Neuronal stem cell (in vitro differentiated cells): ENCODE results near the gene ARSG.

Experiments used
- DNase-seq: peaks from one replicate; pipeline ENCODE4 v3.0.0-alpha.2; 2013; ENCODE audit warnings: low spot score
- H2AFZ ChIP-seq: one replicate; pipeline ENCODE4 v1.6.1; 2013; ENCODE audit warnings: mild to moderate bottlenecking, low read length, inconsistent platforms
- H2AK5ac ChIP-seq: 2 replicates; pipeline ENCODE4 v1.6.1; 2013; ENCODE audit warnings: low read depth, mild to moderate bottlenecking, inconsistent platforms, low read length, moderate library complexity, mixed read lengths
- H2BK120ac ChIP-seq: 2 replicates; pipeline ENCODE4 v1.6.1; 2013; ENCODE audit warnings: low read depth, mild to moderate bottlenecking, inconsistent platforms, low read length, moderate library complexity, mixed read lengths
- H2BK12ac ChIP-seq: one replicate; pipeline ENCODE4 v1.6.1; 2013; ENCODE audit warnings: low read length, inconsistent platforms
- H2BK15ac ChIP-seq: 2 replicates; pipeline ENCODE4 v1.6.1; 2013; ENCODE audit warnings: mild to moderate bottlenecking, low read length, inconsistent platforms, mixed read lengths
- H2BK5ac ChIP-seq: one replicate; pipeline ENCODE4 v1.6.1; 2013; ENCODE audit warnings: inconsistent platforms, mild to moderate bottlenecking, low read length, moderate library complexity
- H3K14ac ChIP-seq: one replicate; pipeline ENCODE4 v1.6.1; 2013; ENCODE audit warnings: low read length, inconsistent platforms
- H3K18ac ChIP-seq: 2 replicates; pipeline ENCODE4 v1.6.1; 2013; ENCODE audit warnings: low read length, inconsistent platforms
- H3K23ac ChIP-seq: 2 replicates; pipeline ENCODE4 v1.6.1; 2013; ENCODE audit warnings: low read depth, mild to moderate bottlenecking, mixed read lengths, low read length, inconsistent platforms; ENCODE audit not compliant: poor library complexity
- H3K27ac ChIP-seq: replicated peaks from 3 replicates; pipeline ENCODE4 v1.5.1; 2013; ENCODE audit warnings: low read length, inconsistent platforms
- H3K27me3 ChIP-seq, 3 experiments: 2 replicates each; pipeline ENCODE4 v1.6.1; 2013; ENCODE audit warnings: low read length in 3 of 3, mild to moderate bottlenecking in 2 of 3, inconsistent platforms in 1 of 3, low read depth in 1 of 3, mixed read lengths in 1 of 3, moderate library complexity in 1 of 3; ENCODE audit not compliant: control insufficient read depth in 3 of 3, insufficient read depth in 3 of 3
- H3K36me3 ChIP-seq, 2 donors: replicated peaks in 1 of 2; 2 replicates each; pipeline ENCODE4 v1.6.1; 2013; ENCODE audit warnings: low read length in 2 of 2; ENCODE audit not compliant: control insufficient read depth in 2 of 2, insufficient read depth in 2 of 2
- H3K4ac ChIP-seq: 2 replicates; pipeline ENCODE4 v1.6.1; 2013; ENCODE audit warnings: inconsistent platforms, mild to moderate bottlenecking, low read length, moderate library complexity
- H3K4me1 ChIP-seq, 2 donors: 1 replicate in 1 of 2; 2 replicates in 1 of 2; pipeline ENCODE4 v1.6.1; 2013; ENCODE audit warnings: low read length in 2 of 2, low read depth in 1 of 2; ENCODE audit not compliant: control insufficient read depth in 2 of 2, insufficient read depth in 1 of 2
- H3K4me2 ChIP-seq: one replicate; pipeline ENCODE4 v1.6.1; 2013; ENCODE audit warnings: mild to moderate bottlenecking, low read length, inconsistent platforms; ENCODE audit not compliant: insufficient read depth, poor library complexity, severe bottlenecking
- H3K4me3 ChIP-seq, 2 donors: 2 replicates each; pipeline ENCODE4 v1.5.1; 2013; ENCODE audit warnings: low read length in 2 of 2, mild to moderate bottlenecking in 2 of 2, inconsistent platforms in 1 of 2, moderate library complexity in 1 of 2
- H3K79me1 ChIP-seq: one replicate; pipeline ENCODE4 v1.6.1; 2013; ENCODE audit warnings: low read depth, mild to moderate bottlenecking, inconsistent platforms, low read length, moderate library complexity
- H3K9ac ChIP-seq: one replicate; pipeline ENCODE4 v1.6.1; 2013; ENCODE audit warnings: mild to moderate bottlenecking, low read depth, low read length, inconsistent platforms; ENCODE audit not compliant: poor library complexity
- H3K9me3 ChIP-seq, 2 donors: replicated peaks in 1 of 2; 2 replicates each; pipeline versions ENCODE3 to v1.6.1; 2013; ENCODE audit warnings: low read length in 2 of 2, mild to moderate bottlenecking in 2 of 2, inconsistent platforms in 1 of 2, low read depth in 1 of 2, mixed read lengths in 1 of 2, moderate library complexity in 1 of 2; ENCODE audit not compliant: control insufficient read depth in 2 of 2, insufficient read depth in 1 of 2
- H4K8ac ChIP-seq: one replicate; pipeline ENCODE4 v1.6.1; 2013; ENCODE audit warnings: low read depth, mild to moderate bottlenecking, inconsistent platforms, low read length, moderate library complexity
- H4K91ac ChIP-seq: one replicate; pipeline ENCODE4 v1.6.1; 2013; ENCODE audit warnings: low read length, low read depth, mild to moderate bottlenecking, inconsistent platforms; ENCODE audit not compliant: poor library complexity
- WGBS, 2 donors: extraction: QIAGEN DNeasy Blood & Tissue Kit; methylation state at CpG; one replicate each; pipeline ENCODE4 v1.1.7; 2013; ENCODE audit warnings: missing lambda C conversion rate in 2 of 2, mixed read lengths in 1 of 2; ENCODE audit not compliant: insufficient read length in 2 of 2, insufficient replicate concordance in 1 of 2; ENCODE audit errors: extremely low coverage in 2 of 2; 5-methylcytosine and 5-hydroxymethylcytosine counted together

The ARSG gene

DNA sequence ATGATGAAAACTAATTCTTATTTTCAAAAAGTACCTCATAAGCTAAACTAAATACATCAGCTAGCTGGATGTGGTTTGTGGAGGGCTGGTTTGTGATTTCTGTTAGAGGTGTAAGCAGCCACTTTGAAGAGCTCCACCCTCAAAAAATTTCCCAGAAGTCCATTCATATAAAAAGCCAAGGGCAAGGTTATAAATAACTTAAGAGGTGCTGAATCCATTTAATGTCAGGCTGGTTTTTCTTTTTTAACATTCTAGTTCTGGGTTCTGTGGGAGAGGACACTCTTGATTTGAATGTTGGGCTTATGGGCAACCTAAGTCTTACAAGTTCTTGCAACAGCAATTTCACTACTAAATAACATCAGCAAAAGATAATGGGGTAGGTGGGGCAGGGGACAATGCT lies 169.4 kb downstream of the ARSG start:
- no peak overlapping the region for H2AK5ac ChIP-seq
- H3K4me2 ChIP-seq: no peak overlapping the region
- no peak overlapping the region for H3K9ac ChIP-seq
- H2BK120ac ChIP-seq: no peak overlapping the region
- DNase-seq: no peak
- H2BK12ac ChIP-seq: no peak overlapping the region
- H2BK5ac ChIP-seq: no peak overlapping the region
- H3K79me1 ChIP-seq: no peaks in the 10 kb centered on the region
- no peak overlapping the region for H3K4me3 ChIP-seq
- H3K14ac ChIP-seq: no peak overlapping the region
- H3K36me3 ChIP-seq: no peaks in the 10 kb centered on the region
- H3K23ac ChIP-seq: no peak overlapping the region
- peaks cover 0 to 9% (median 2%) of the 10 kb centered on the region in 3 experiments for H3K27me3 ChIP-seq
- no peak overlapping the region for H4K91ac ChIP-seq
- no peak overlapping the region for H2BK15ac ChIP-seq
- no peak overlapping the region for H3K4ac ChIP-seq
- no peak overlapping the region for H3K27ac ChIP-seq
- peaks cover 4 to 16% of the 10 kb centered on the region in 2 donors for H3K4me1 ChIP-seq
- H4K8ac ChIP-seq: no peak overlapping the region
- no peak overlapping the region for H2AFZ ChIP-seq
- H3K18ac ChIP-seq: no peak overlapping the region
- no peaks in the 10 kb centered on the region for H3K9me3 ChIP-seq

DNA sequence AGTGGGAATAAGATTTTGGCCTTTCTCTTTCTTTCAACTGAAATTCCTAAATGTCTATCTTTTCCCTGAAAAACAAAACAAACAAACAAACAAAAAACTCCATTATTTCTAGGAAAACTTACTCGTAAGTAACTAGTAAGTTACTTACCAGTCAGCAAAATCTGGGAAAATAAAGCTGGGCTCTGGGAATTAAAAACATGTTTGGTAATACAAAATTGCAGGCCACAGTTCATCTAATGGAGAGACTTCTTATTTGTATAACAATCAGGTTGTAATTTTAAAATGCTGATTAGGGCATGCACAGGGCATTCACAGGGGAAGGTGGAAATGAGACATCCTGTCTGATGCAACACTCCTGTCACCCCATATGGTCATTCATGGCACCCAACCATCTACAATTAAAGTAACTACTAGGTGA lies 169.8 kb downstream of the ARSG start:
- WGBS, 2 donors: no CpG with 5 or more reads among the region's 1 CpG
- peaks cover 0 to 9% (median 2%) of the 10 kb centered on the region in 3 experiments for H3K27me3 ChIP-seq
- no peak overlapping the region for H2BK12ac ChIP-seq
- H2BK15ac ChIP-seq: no peak overlapping the region
- DNase-seq: no peak
- H4K8ac ChIP-seq: no peak overlapping the region
- no peak overlapping the region for H3K9ac ChIP-seq
- H2AFZ ChIP-seq: peak overlapping the region; percentile 43
- no peak overlapping the region for H3K23ac ChIP-seq
- no peak overlapping the region for H2BK120ac ChIP-seq
- no peaks in the 10 kb centered on the region for H3K36me3 ChIP-seq
- H3K27ac ChIP-seq: no peak overlapping the region
- H3K4ac ChIP-seq: no peak overlapping the region
- H4K91ac ChIP-seq: no peak overlapping the region
- H3K14ac ChIP-seq: no peak overlapping the region
- H3K4me1 ChIP-seq: peaks cover 6 to 15% of the 10 kb centered on the region in 2 donors
- H3K9me3 ChIP-seq: no peaks in the 10 kb centered on the region
- no peak overlapping the region for H3K4me2 ChIP-seq
- H2AK5ac ChIP-seq: no peak overlapping the region
- no peak overlapping the region for H3K4me3 ChIP-seq
- no peak overlapping the region for H3K18ac ChIP-seq
- no peaks in the 10 kb centered on the region for H3K79me1 ChIP-seq
- no peak overlapping the region for H2BK5ac ChIP-seq

DNA sequence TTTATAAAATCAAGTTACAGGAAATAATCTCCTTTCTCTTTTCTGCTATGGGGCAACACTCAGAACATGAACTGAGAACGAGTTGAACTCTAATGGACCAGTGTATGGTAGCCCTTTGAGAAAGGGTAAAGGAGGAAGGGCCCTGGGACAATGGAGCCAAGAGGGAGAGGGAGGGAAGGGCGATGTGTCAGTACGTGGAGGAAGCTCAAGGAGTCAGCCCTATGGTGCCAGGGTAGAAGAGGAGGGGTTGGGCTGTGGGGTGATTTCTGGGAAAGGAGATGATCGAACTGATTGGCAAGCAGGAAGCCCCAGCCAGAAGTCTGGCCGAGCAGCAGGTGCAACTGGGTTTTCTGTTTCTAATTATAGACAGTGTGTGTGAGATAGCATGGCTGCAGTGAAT lies 170.3 kb downstream of the ARSG start:
- Histone ChIP-seq H3K18ac (no peak overlapping the region), H3K27ac (no peak overlapping the region), H3K9ac (no peak overlapping the region), H3K14ac (no peak overlapping the region), H2BK120ac (no peak overlapping the region), H3K23ac (no peak overlapping the region), H3K9me3 (no peaks in the 10 kb centered on the region), H4K91ac (no peak overlapping the region), H3K4me2 (no peak overlapping the region), H3K27me3 (peaks cover 0 to 9% (median 2%) of the 10 kb centered on the region in 3 experiments), H2AFZ (peak overlapping the region; percentile 43), H3K79me1 (no peaks in the 10 kb centered on the region), H3K4ac (no peak overlapping the region), H3K4me1 (peaks cover 4 to 12% of the 10 kb centered on the region in 2 donors), H3K4me3 (no peak overlapping the region), H2AK5ac (no peak overlapping the region), H4K8ac (no peak overlapping the region), H2BK15ac (no peak overlapping the region), H3K36me3 (no peaks in the 10 kb centered on the region), H2BK5ac (no peak overlapping the region), H2BK12ac (no peak overlapping the region)
- WGBS, 2 donors: no CpG with 5 or more reads among the region's 5 CpGs
- DNase-seq: no peak

- no peak overlapping the region for H4K8ac ChIP-seq
- H3K27me3 ChIP-seq: peaks cover 0 to 9% (median 2%) of the 10 kb centered on the region in 3 experiments
- H3K4me3 ChIP-seq: no peak overlapping the region
- H2AFZ ChIP-seq: peak overlapping the region; percentile 65
- no peaks in the 10 kb centered on the region for H3K79me1 ChIP-seq
- H3K36me3 ChIP-seq: no peaks in the 10 kb centered on the region
- H2BK15ac ChIP-seq: no peak overlapping the region
- H2BK120ac ChIP-seq: no peak overlapping the region
- no peak overlapping the region for H4K91ac ChIP-seq
- peak; percentile 88 for DNase-seq
- H2AK5ac ChIP-seq: no peak overlapping the region
- H3K18ac ChIP-seq: no peak overlapping the region
- H3K4me1 ChIP-seq: peaks cover 4 to 12% of the 10 kb centered on the region in 2 donors
- no peak overlapping the region for H3K27ac ChIP-seq
- H3K4me2 ChIP-seq: no peak overlapping the region
- peaks cover 0 to 3% of the 10 kb centered on the region in 2 donors for H3K9me3 ChIP-seq
- H2BK5ac ChIP-seq: no peak overlapping the region
- no peak overlapping the region for H2BK12ac ChIP-seq
- H3K14ac ChIP-seq: no peak overlapping the region
- H3K23ac ChIP-seq: no peak overlapping the region
- H3K4ac ChIP-seq: no peak overlapping the region
- H3K9ac ChIP-seq: no peak overlapping the region
- no CpG with 5 or more reads among the region's 15 CpGs for WGBS, 2 donors
These were observed 171.3 kb downstream of the ARSG start for GRCh38 chr17:68462381-68463210.
